HepG2 (cell line): Measurements from ENCODE around the gene ATG7.

Experiments used
- ATF6 ChIP-seq: sonication (generic); formaldehyde crosslinking; conservative IDR thresholded peaks from 2 replicates; pipeline ENCODE4 v1.4.0; 2020; ENCODE audit warnings: missing genetic modification reagents
- EP300 ChIP-seq, 3 experiments: sonication (generic) in 1 of 3; formaldehyde crosslinking in 1 of 3; IDR thresholded peaks; 2 replicates each; pipeline versions ENCODE4 v1.5.1 to v1.6.1; 2011 to 2020; ENCODE audit warnings: low read depth in 2 of 3, low read length in 2 of 3, borderline replicate concordance in 1 of 3, improper control_type of control experiment in 1 of 3, mild to moderate bottlenecking in 1 of 3, missing genetic modification reagents in 1 of 3, moderate library complexity in 1 of 3
- HDAC1 ChIP-seq: sonication (generic); formaldehyde crosslinking; IDR thresholded peaks from 2 replicates; pipeline ENCODE4 v1.5.1; 2020; ENCODE audit warnings: mild to moderate bottlenecking, missing genetic modification reagents
- HDAC2 ChIP-seq: sonication (generic); formaldehyde crosslinking; IDR thresholded peaks from 2 replicates; pipeline ENCODE4 v1.4.0; 2020; ENCODE audit warnings: missing genetic modification reagents
- JUNB ChIP-seq: sonication (generic); formaldehyde crosslinking; IDR thresholded peaks from 2 replicates; pipeline ENCODE4 v1.8.0; 2022; ENCODE audit warnings: missing genetic modification reagents, mild to moderate bottlenecking, borderline replicate concordance
- MAX ChIP-seq: IDR thresholded peaks from 2 replicates; pipeline ENCODE4 v1.6.1; 2012; ENCODE audit warnings: inconsistent platforms
- NFKB2 ChIP-seq: sonication (generic); formaldehyde crosslinking; IDR thresholded peaks from 2 replicates; pipeline ENCODE4 v1.4.0; 2020; ENCODE audit warnings: missing genetic modification reagents, borderline replicate concordance
- NFRKB ChIP-seq: fragments of 450-650 bp; IDR thresholded peaks from 2 replicates; pipeline ENCODE4 v1.6.1; 2017
- POLR2AphosphoS5 ChIP-seq: IDR thresholded peaks from 2 replicates; pipeline ENCODE4 v1.6.1; 2012; ENCODE audit warnings: low read depth, low read length
- SOX13 ChIP-seq, 3 experiments: fragments of 450-650 bp in 1 of 3; sonication (generic) in 1 of 3; formaldehyde crosslinking in 1 of 3; IDR thresholded peaks in 2 of 3; conservative IDR thresholded peaks in 1 of 3; 2 replicates each; pipeline versions ENCODE4 v1.5.0 to v1.6.1; 2016 to 2020; ENCODE audit warnings: antibody characterized with exemption in 1 of 3, mild to moderate bottlenecking in 1 of 3, missing compliant biosample characterization in 1 of 3, missing genetic modification reagents in 1 of 3, moderate library complexity in 1 of 3
- SP2 ChIP-seq: sonication (generic); formaldehyde crosslinking; IDR thresholded peaks from 2 replicates; pipeline ENCODE4 v1.5.1; 2020; ENCODE audit warnings: mild to moderate bottlenecking, missing genetic modification reagents
- TERF1 ChIP-seq: sonication (generic); formaldehyde crosslinking; IDR thresholded peaks from 2 replicates; pipeline ENCODE4 v1.8.0; 2022; ENCODE audit warnings: mild to moderate bottlenecking, missing genetic modification reagents, moderate library complexity
- USF2 ChIP-seq, 2 experiments: sonication (generic) in 1 of 2; formaldehyde crosslinking in 1 of 2; IDR thresholded peaks; 2 replicates each; pipeline versions ENCODE4 v1.5.1 to v1.6.1; 2011 to 2020; ENCODE audit warnings: borderline replicate concordance in 1 of 2, low read depth in 1 of 2, low read length in 1 of 2, mild to moderate bottlenecking in 1 of 2, missing genetic modification reagents in 1 of 2, moderate library complexity in 1 of 2
- ZNF17 ChIP-seq: sonication (generic); formaldehyde crosslinking; IDR thresholded peaks from 2 replicates; pipeline ENCODE4 v1.5.0; 2020; ENCODE audit warnings: mild to moderate bottlenecking, missing genetic modification reagents

DNA sequence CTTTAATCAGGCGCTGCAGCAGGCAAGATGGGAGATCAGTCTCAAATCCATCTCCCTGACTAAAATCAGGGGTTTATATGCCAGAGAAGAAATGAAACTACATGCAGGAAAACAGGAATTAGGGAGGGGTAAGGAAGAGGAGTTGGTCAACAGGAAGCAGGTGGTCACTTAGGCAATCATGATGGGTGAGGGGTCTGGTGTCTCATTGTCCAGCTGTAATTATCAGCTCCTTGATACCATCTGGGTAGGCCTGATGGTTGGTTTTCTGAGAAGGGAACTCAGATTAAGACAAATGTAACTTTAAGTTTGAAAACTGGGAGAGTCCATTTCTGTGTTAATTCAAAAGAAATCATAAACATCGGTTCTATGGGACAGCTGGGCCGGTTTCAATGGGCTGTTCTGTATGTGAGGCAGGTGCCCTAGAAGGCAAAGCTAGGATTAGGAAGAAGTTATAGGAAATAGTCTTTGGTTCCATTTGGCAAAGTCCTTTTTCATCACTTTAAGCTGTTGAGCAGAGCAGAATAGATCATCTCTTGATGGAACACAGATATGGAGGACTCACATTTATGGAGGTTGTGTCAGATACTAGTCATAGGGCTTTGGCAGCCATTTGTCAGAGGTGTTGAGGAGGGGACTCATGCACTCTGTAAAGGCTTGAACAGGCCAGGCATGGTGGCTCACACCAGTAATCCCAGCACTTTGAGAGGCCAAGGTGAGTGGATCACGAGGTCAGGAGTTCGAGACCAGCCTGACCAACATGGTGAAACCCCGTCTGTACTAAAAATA lies 222.1 kb downstream of the ATG7 start:
- TF ChIP-seq MAX (no peak), HDAC1 (CRISPR knock-in tag) (no peak), ZNF17 (no peak), USF2 (IDR thresholded peaks at IDR 0.05; ENCODE audit: low read depth, low read length) (no peak), USF2 (CRISPR knock-in tag; IDR thresholded peaks at IDR 0.05; ENCODE audit: borderline replicate concordance) (no peak), SP2 (CRISPR knock-in tag) (no peak), POLR2AphosphoS5 (no peak), NFRKB (no peak), ATF6 (CRISPR knock-in tag) (no peak), JUNB (CRISPR knock-in tag) (no peak), NFKB2 (CRISPR knock-in tag) (no peak), SOX13 (IDR thresholded peaks at IDR 0.05) (no peak), SOX13 (CRISPR knock-in tag; conservative IDR thresholded peaks at IDR 0.05 in 1 of 2, IDR thresholded peaks at IDR 0.05 in 1 of 2) (no peak), HDAC2 (CRISPR knock-in tag) (no peak), TERF1 (CRISPR knock-in tag) (no peak), EP300 (IDR thresholded peaks at IDR 0.05; ENCODE audit: low read depth in 2 of 2, low read length in 2 of 2) (no peak), EP300 (CRISPR knock-in tag; IDR thresholded peaks at IDR 0.05; ENCODE audit: borderline replicate concordance) (no peak)
